SK-N-SH (cell line): Measurements from ENCODE around the gene RNU1-2. TPM values are rescaled to one million over a fixed set of nuclear protein-coding genes. Genes with fewer than 3 reads are reported as not detected.
"Not testable (repeated sequence)": the region's sequence is repeated elsewhere in the genome, so short reads cannot be mapped to it uniquely, and the experiment has no call there.

Source experiments
- CTCF ChIA-PET: fragments of 300-600, 350-600 bp; formaldehyde crosslinking; extraction: SDS; loops from one replicate; lab custom pipeline; 2021; lab: Yijun Ruan, JAX
- POLR2A ChIA-PET: fragments of 350-600 bp; sonication (Branson Sonifier 250); formaldehyde crosslinking; extraction: SDS; loops from one replicate; lab custom pipeline; 2020; ENCODE audit warnings: antibody characterized with exemption, inconsistent platforms; lab: Yijun Ruan, JAX
- DNase-seq: peaks from one replicate; pipeline ENCODE4 v3.0.0; 2012
- H2AFZ ChIP-seq: fragments of 200-600 bp; sonication (generic); 2 replicates; pipeline ENCODE4 v1.8.1; 2016; ENCODE audit warnings: antibody characterized with exemption, mild to moderate bottlenecking, low read depth
- H3F3A ChIP-seq: fragments of 200-600 bp; sonication (generic); replicated peaks from 2 replicates; pipeline ENCODE3; 2016; ENCODE audit warnings: antibody characterized with exemption, mild to moderate bottlenecking; ENCODE audit not compliant: insufficient read depth
- H3K27ac ChIP-seq, 2 experiments: fragments of 200-500 bp in 1 of 2; fragments of 200-600 bp in 1 of 2; sonication (Bioruptor generic) in 1 of 2; sonication (generic), shearing (Covaris generic) in 1 of 2; 2 replicates each; pipeline versions ENCODE4 v1.5.1 to v1.6.1; 2014 to 2016; ENCODE audit warnings: low read depth in 2 of 2, inconsistent platforms in 1 of 2, low read length in 1 of 2, mild to moderate bottlenecking in 1 of 2, mixed read lengths in 1 of 2
- H3K27me3 ChIP-seq: fragments of 200-600 bp; sonication (generic), shearing (Covaris generic); 2 replicates; pipeline ENCODE4 v1.6.1; 2016; ENCODE audit warnings: mixed run types; ENCODE audit not compliant: insufficient read depth
- H3K36me3 ChIP-seq, 2 experiments: fragments of 200-500 bp in 1 of 2; fragments of 200-600 bp in 1 of 2; sonication (Bioruptor generic) in 1 of 2; sonication (generic) in 1 of 2; replicated peaks in 1 of 2; 2 replicates each; pipeline versions ENCODE3 to v1.5.1; 2014 to 2016; ENCODE audit warnings: low read length in 1 of 2, mild to moderate bottlenecking in 1 of 2; ENCODE audit not compliant: insufficient read depth in 2 of 2, control insufficient read depth in 1 of 2
- H3K4me1 ChIP-seq, 2 experiments: fragments of 200-500 bp in 1 of 2; fragments of 200-600 bp in 1 of 2; sonication (Bioruptor generic) in 1 of 2; sonication (generic), shearing (Covaris generic) in 1 of 2; 2 replicates each; pipeline versions ENCODE4 v1.5.1 to v1.6.1; 2014 to 2016; ENCODE audit warnings: low read depth in 1 of 2, low read length in 1 of 2, mixed run types in 1 of 2; ENCODE audit not compliant: insufficient read depth in 2 of 2, control insufficient read depth in 1 of 2
- H3K4me2 ChIP-seq: fragments of 200-600 bp; sonication (generic), shearing (Covaris generic); 2 replicates; pipeline ENCODE4 v1.6.1; 2017; ENCODE audit warnings: mixed run types
- H3K4me3 ChIP-seq, 2 experiments: fragments of 200-500 bp in 1 of 2; fragments of 200-600 bp in 1 of 2; sonication (Bioruptor generic) in 1 of 2; sonication (generic), shearing (Covaris generic) in 1 of 2; 2 replicates each; pipeline versions ENCODE4 v1.5.1 to v1.8.1; 2014 to 2016; ENCODE audit warnings: low read depth in 2 of 2, inconsistent platforms in 1 of 2, low read length in 1 of 2, mild to moderate bottlenecking in 1 of 2, mixed read lengths in 1 of 2, moderate library complexity in 1 of 2
- H3K79me2 ChIP-seq: fragments of 200-600 bp; sonication (generic); 2 replicates; pipeline ENCODE4 v1.8.1; 2017; ENCODE audit warnings: mild to moderate bottlenecking; ENCODE audit not compliant: insufficient read depth
- H3K9ac ChIP-seq: fragments of 200-600 bp; sonication (generic); 2 replicates; pipeline ENCODE4 v1.6.1; 2017; ENCODE audit warnings: mixed run types
- H3K9me2 ChIP-seq: fragments of 200-600 bp; sonication (generic); 2 replicates; pipeline ENCODE4 v1.6.1; 2017; ENCODE audit warnings: mixed run types
- H3K9me3 ChIP-seq: fragments of 200-600 bp; sonication (generic); 2 replicates; pipeline ENCODE4 v1.6.1; 2017; ENCODE audit warnings: mixed run types, mild to moderate bottlenecking, moderate library complexity
- H4K20me1 ChIP-seq: fragments of 200-600 bp; sonication (generic); 2 replicates; pipeline ENCODE4 v1.6.1; 2017; ENCODE audit warnings: mild to moderate bottlenecking, mixed run types; ENCODE audit not compliant: insufficient read depth
- FOSL2 ChIP-seq: IDR thresholded peaks from 2 replicates; pipeline ENCODE4 v1.4.0; 2012; ENCODE audit warnings: low read depth, mild to moderate bottlenecking, moderate library complexity, borderline replicate concordance
- TEAD4 ChIP-seq: IDR thresholded peaks from 2 replicates; pipeline ENCODE4 v1.4.0; 2012; ENCODE audit warnings: mild to moderate bottlenecking, borderline replicate concordance; ENCODE audit not compliant: insufficient read depth
- WGBS: methylation state at CpG from one replicate; pipeline ENCODE4 v1.1.6; 2017; ENCODE audit warnings: low lambda C conversion rate; 5-methylcytosine and 5-hydroxymethylcytosine counted together
- polyA plus RNA-seq, 3 experiments: library from polyadenylated mRNA; depleted of rRNA; stranded (reverse); fragments of >200 nt; gene quantifications; 2 replicates each; pipeline ENCODE4 v1.2.3, GENCODE V29; 2012

RNU1-2 gene
- polyA plus RNA-seq, 1 of the 3 experiments (the other 2 are of a cell fraction), result not detected

- H3K79me2 ChIP-seq, H3K4me1 ChIP-seq, H3K9me3 ChIP-seq, H3K27ac ChIP-seq, H3K4me3 ChIP-seq, H3K36me3 ChIP-seq, H4K20me1 ChIP-seq, H3K9ac ChIP-seq, POLR2A ChIA-PET, H3K4me2 ChIP-seq, H3K9me2 ChIP-seq, H2AFZ ChIP-seq, CTCF ChIA-PET, H3F3A ChIP-seq, H3K27me3 ChIP-seq, DNase-seq: not testable (repeated sequence)
- 87% methylated on average over 35 of the region's 46 CpGs for WGBS
Observed at GRCh38 chr1:16859167-16860041, 36.4 kb upstream of the RNU1-2 start.

GRCh38 chr1:16860048-16860447, 35.7 kb upstream of the RNU1-2 start:
- H3F3A ChIP-seq, H3K9me3 ChIP-seq, H3K27ac ChIP-seq, CTCF ChIA-PET, DNase-seq, H3K4me2 ChIP-seq, H3K27me3 ChIP-seq, H3K9me2 ChIP-seq, H3K4me3 ChIP-seq, H3K36me3 ChIP-seq, H3K9ac ChIP-seq, H3K79me2 ChIP-seq, H2AFZ ChIP-seq, H3K4me1 ChIP-seq, POLR2A ChIA-PET, H4K20me1 ChIP-seq: not testable (repeated sequence)
- 50% methylated on average over 8 of the region's 9 CpGs for WGBS

GRCh38 chr1:16861832-16862245, 33.9 kb upstream of the RNU1-2 start:
- TF ChIP-seq FOSL2 (peak; percentile 3; the same call in 1 of the 2 replicates), TEAD4 (peak; percentile 10; the same call in 1 of the 2 replicates)
- H3K4me1 ChIP-seq, H3K4me2 ChIP-seq, H3K4me3 ChIP-seq, H4K20me1 ChIP-seq, H2AFZ ChIP-seq, H3K9me3 ChIP-seq, DNase-seq, CTCF ChIA-PET, POLR2A ChIA-PET, H3K9ac ChIP-seq, H3F3A ChIP-seq, H3K79me2 ChIP-seq, H3K36me3 ChIP-seq, H3K9me2 ChIP-seq, H3K27ac ChIP-seq, H3K27me3 ChIP-seq: not testable (repeated sequence)
- WGBS, result 43% methylated on average over 12 of the region's 16 CpGs

- POLR2A ChIA-PET, CTCF ChIA-PET, H3K4me1 ChIP-seq: not testable (repeated sequence)
Observed at GRCh38 chr1:16862415-16862814, 33.4 kb upstream of the RNU1-2 start.

GRCh38 chr1:16863024-16863423, 32.8 kb upstream of the RNU1-2 start:
- H3K4me2 ChIP-seq, H3K27ac ChIP-seq, H3K79me2 ChIP-seq, H3K4me3 ChIP-seq, H3F3A ChIP-seq, H2AFZ ChIP-seq, H3K9me2 ChIP-seq, H3K4me1 ChIP-seq, DNase-seq, H4K20me1 ChIP-seq, H3K36me3 ChIP-seq, H3K9me3 ChIP-seq, CTCF ChIA-PET, H3K27me3 ChIP-seq, POLR2A ChIA-PET, H3K9ac ChIP-seq: not testable (repeated sequence)
- 75% methylated on average over 6 of the region's 11 CpGs for WGBS

More at GRCh38 chr1:16862415-16862814, 33.4 kb upstream of the RNU1-2 start:
- H3K9me2 ChIP-seq, H3K4me3 ChIP-seq, DNase-seq, H3K9ac ChIP-seq, H3K79me2 ChIP-seq, H3F3A ChIP-seq, H2AFZ ChIP-seq, H3K27ac ChIP-seq, H4K20me1 ChIP-seq, H3K36me3 ChIP-seq, H3K9me3 ChIP-seq, H3K4me2 ChIP-seq, H3K27me3 ChIP-seq: not testable (repeated sequence)
- 85% methylated on average over 13 of the region's 25 CpGs for WGBS

- H3K27me3 ChIP-seq, DNase-seq, H2AFZ ChIP-seq, H3K9ac ChIP-seq, H3K4me3 ChIP-seq, POLR2A ChIA-PET, H3K36me3 ChIP-seq, H3F3A ChIP-seq, H3K79me2 ChIP-seq, H4K20me1 ChIP-seq, CTCF ChIA-PET, H3K4me1 ChIP-seq, H3K9me2 ChIP-seq, H3K9me3 ChIP-seq, H3K27ac ChIP-seq, H3K4me2 ChIP-seq: not testable (repeated sequence)
- 55% methylated on average over 4 of the region's 6 CpGs for WGBS
Observed at GRCh38 chr1:16866926-16867707, 28.7 kb upstream of the RNU1-2 start.
